GM18511 (cell line): Measurements from ENCODE around the gene MTMR2.
"Not testable (repeated sequence)": the region's sequence is repeated elsewhere in the genome, so short reads cannot be mapped to it uniquely, and the experiment has no call there.

ENCODE experiments used
- ATAC-seq: cut with Tn5 transposase; IDR thresholded peaks from one replicate; pipeline ENCODE4 v1.9.1; 2021; ENCODE audit warnings: mild to moderate bottlenecking, moderate library complexity; ENCODE audit not compliant: unreplicated experiment

MTMR2 gene

GRCh38 chr11:95888439-95888838, 35.5 kb downstream of the MTMR2 start:
- ATAC-seq, result no peak

GRCh38 chr11:95886462-95886861, 37.4 kb downstream of the MTMR2 start:
- no peak for ATAC-seq

DNA sequence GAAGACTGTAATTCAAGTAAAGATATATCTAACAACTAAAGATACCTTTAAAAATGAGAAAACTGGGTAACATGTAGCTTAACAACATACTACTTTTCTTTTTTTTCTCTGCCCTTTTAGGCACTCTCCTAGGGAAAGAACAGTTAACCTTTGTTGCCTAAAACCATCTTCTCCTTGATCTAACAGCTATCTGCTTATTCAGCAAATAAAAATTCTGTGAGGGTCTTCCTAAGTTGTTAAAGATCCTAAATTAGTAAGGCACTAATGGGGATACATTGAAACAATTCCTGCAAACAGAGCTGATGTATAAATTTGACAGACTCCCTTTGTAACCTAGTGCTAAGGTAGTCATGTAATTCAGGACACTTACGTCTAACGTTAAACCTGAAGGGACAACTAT, 39.1 kb downstream of the MTMR2 start:
- no peak for ATAC-seq

DNA sequence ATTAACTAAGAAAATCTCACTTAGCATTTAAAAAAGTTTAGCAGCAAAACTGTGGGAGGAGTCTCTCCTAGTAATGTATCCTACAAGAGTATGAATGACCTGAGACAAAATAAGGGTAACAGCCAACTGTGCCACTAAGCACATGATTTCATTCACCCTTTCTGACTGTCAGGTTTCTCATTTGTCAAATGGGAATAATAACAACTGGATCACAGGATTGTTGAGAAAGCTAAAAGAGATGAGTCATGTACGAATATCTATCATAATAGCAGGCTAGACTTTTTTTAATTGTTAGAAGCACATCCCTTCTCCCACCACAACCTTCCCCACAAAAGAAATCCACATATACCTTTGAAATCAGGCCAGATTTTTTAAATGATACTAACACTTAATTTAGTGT, 39.5 kb downstream of the MTMR2 start:
- ATAC-seq, result no peak

GRCh38 chr11:95883381-95883780, 40.5 kb downstream of the MTMR2 start:
- no peak for ATAC-seq

DNA sequence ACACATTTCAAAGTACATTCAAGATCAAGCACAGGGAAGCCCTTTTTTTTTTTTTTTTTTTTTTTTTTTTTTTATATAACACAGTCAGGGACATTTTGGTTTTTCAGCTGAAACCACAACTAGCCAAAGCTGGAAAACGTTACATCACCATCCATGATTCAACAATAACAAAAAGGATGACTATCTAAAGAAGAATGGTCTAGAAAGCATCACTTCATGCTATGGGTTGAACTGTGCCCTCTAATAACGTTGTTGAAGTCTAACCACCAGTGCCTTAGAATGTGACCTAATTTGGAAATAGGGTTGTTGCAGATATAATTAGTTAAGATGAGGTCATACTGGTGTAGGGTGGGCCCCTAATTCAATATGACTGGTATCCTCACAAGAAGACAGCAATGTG, 46.6 kb downstream of the MTMR2 start:
- ATAC-seq, result no peak

DNA sequence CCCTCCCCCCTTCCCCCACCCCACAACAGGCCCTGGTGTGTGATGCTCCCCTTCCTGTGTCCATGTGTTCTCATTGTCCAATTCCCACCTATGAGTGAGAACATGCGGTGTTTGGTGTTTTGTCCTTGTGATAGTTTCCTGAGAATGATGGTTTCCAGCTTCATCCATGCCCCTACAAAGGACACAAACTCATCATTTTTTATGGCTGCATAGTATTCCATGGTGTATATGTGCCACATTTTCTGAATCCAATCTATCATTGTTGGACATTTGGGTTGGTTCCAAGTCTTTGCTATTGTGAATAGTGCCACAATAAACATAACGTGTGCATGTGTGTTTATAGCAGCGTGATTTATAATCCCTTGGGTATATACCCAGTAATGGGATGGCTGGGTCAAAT, 53.0 kb downstream of the MTMR2 start:
- ATAC-seq, result not testable (repeated sequence)

- no peak for ATAC-seq
Measured at GRCh38 chr11:95867105-95867504, 56.8 kb downstream of the MTMR2 start.

DNA sequence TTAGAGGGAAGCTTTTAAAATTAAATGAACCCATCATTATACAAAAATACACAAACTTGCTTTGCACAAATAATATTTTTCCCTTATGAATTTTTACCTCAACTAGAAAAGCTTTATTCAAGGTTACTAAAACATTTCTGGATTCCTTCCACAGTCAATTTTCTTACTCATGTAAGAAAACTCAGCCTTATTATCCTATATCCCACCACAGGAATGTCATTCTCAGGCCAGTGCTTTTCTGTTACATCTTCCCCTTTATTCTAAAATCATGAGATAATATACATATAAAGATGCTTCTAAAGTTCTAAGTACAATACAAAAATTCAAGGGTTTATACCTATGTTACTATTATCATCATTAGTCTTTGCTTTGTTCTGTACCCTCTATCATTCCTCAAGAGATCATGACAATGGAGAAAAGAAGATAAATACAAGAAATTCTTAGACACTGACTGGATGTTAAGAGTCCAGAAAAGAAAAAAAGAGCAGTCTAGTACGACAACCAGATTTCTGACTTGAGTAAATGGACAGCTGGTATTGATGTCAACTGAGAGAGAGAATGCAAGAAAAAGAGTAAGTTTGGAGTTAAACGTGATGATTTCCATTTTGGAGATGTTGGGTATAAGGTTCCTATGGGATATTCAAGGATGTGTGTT, 60.3 kb downstream of the MTMR2 start:
- ATAC-seq, result no peak

DNA sequence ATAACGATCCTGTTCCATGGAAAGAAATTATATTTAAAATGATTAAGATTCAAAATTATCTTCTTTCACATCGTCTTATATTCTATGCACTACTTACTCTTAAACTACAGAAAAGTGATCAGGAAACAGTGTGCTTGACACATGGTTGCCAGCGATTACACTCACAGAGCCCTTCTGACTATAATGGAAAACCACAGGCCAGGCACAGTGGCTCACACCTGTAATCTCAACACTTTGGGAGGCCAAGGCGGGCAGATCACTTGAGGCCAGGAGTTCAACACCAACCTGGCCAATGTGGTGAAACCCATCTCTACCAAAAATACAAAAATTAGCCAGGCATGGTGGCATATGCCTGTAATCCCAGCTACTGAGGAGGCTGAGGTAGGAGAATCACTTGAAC, 63.9 kb downstream of the MTMR2 start:
- not testable (repeated sequence) for ATAC-seq

- ATAC-seq, result not testable (repeated sequence)
Measured at GRCh38 chr11:95854362-95854761, 69.5 kb downstream of the MTMR2 start.

- no peak for ATAC-seq
Measured at GRCh38 chr11:95853862-95854261, 70.0 kb downstream of the MTMR2 start.

DNA sequence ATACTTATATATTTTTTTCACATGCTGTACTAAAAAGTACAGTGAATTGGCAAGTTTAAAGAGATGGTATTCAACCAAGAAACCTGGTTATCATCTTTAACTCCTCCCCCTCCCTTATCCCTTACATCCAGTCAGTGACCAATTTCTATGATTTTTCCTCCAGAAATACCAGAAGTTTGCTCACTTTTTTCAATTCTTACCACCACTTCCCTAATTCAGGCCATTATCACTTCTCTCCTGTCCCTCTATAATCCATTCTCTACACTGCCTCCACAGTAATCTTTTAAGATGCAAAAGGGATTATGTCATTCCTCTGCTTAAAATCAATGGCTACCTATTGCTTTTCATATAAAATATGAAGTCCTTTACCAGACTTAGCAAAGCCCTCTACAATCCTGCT, 70.8 kb downstream of the MTMR2 start:
- no peak for ATAC-seq

DNA sequence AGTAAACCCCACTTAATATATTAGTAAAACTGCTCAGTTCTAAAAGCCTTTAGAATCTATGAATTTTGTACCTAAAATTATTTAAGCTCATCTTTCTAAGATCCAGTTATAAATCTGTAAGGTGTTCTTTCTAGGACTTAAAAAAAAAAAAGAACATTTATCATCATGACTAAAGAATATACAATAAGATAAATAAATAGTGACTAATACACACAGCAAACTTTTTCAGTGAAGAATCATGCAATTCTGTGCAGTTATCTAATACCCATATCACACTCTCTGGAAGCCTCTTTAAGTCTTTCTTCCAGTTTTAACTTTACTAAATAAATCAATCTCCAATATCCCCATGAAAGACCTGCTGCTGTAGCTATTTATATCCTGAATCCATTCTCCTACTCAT, 73.8 kb downstream of the MTMR2 start:
- ATAC-seq, result no peak

DNA sequence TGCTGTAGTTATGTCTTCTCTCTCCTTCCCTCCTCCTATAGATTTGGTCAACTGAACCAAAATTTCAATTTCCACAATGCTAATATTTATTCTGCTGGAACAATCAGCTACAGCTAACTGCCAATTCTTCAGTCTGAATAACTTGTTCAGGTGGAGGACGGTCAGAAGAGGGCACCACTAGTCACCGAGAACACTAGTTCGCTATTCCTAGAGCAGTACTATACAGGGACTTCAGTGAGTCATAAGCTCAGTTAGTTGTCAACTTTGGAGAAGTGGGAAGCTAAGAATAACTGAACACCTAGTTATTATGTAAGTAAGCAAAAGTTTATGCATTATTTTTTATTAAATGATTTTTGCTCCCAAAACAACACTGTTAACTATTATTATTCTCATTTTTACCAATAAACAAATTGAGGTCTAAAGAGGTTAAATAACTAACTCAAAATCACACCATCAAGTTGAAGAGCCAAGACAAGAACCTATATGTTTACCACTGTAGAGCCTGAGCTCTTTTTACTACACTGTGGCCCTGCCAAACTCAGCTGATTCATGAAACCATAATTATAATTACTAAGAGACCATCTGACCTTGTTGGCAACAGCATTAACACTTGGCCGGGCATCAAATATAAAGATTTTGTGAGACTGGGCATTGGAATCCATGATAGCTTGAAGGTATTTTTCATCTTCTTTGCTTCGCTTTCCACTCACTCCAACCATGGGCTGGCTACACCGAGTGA, 74.7 kb downstream of the MTMR2 start:
- peak; percentile 76 for ATAC-seq

DNA sequence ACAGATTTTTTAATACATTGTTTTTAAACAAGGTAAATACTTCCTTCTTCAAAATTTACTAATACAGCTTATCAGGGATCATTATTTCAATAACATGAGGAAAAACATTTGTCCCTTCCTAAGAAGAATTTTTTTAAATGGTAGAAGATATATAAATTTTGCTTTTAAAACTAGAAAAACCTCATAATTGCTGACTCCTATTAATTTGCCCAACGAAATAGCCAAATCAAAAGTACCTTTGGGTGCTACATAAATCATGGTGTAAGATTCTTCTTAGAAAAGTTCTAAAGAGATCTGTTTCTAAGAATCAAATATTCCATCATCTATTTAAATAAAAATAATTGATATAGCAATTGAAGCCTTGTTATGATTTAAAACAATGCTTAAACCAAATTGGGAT, 78.7 kb downstream of the MTMR2 start:
- no peak for ATAC-seq

GRCh38 chr11:95835768-95836488, 88.0 kb downstream of the MTMR2 start:
- peak; percentile 94 for ATAC-seq

DNA sequence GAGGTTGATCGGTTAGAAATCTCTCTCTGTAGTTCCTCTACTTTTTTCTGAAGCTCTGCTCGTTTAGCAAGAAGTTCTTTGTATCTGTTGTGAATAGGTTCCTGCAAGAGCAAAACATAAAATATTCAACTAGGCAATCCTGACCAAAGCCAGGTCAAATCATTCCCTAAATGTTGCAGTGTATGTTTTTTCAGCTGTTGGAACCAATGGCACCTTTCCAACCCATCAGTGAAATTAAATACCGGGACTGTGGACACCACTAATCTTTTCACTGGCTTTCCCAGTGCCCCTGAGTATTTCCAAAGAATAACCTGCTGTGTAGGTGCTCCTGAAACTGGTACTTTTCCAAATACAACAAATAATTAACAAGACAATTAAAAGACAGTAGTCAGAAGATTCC, 88.6 kb downstream of the MTMR2 start:
- no peak for ATAC-seq

- no peak for ATAC-seq
Measured at GRCh38 chr11:95833378-95833777, 90.5 kb downstream of the MTMR2 start.

GRCh38 chr11:95832763-95833162, 91.1 kb downstream of the MTMR2 start:
- no peak for ATAC-seq

DNA sequence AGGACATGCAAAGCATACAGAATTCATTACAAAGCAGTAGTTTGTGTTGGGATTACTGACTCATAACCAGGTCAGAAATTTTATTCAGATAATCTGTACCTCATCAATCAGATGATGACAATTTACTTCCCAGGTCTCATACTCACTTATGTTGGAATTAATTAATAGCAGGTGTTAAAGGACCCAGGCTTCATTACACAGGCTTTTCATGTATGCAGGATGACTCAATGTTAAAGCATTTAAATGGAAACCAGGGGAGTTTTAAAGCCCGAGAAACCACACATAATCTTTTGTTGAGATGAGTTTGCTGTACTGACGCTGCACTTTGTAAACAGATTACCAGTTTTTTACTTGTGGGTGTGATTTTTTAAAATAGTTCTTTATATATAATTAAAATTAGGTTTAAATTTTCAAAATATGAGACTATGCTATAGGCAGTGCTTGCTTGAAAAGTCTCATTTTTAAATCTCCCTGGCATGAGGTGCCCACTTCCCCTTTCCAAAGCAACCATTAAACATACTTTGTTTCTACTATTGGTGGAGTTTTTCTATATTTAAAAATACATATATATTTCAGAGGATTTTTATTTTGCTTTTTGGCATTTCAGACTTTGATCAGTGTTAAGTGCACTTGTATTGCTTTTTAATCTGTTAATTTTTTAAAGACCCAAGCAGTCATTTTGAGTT, 92.6 kb downstream of the MTMR2 start:
- no peak for ATAC-seq
